HepG2 (cell line): Measurements from ENCODE around the gene METTL22. TPM values are rescaled to one million over a fixed set of nuclear protein-coding genes. Genes with fewer than 3 reads are reported as not detected.

ENCODE experiments used
- DNMT1 ChIP-seq: sonication (generic); formaldehyde crosslinking; IDR thresholded peaks from 2 replicates; pipeline ENCODE4 v1.5.1; 2020; ENCODE audit warnings: mild to moderate bottlenecking, missing genetic modification reagents
- ETV5 ChIP-seq: IDR thresholded peaks from 2 replicates; pipeline ENCODE4 v1.6.1; 2018; ENCODE audit warnings: missing biosample characterization, missing genetic modification reagents, inconsistent platforms, borderline replicate concordance
- GABPB1 ChIP-seq: IDR thresholded peaks from 2 replicates; pipeline ENCODE4 v1.6.1; 2016; ENCODE audit warnings: mild to moderate bottlenecking, missing genetic modification reagents, moderate library complexity, missing compliant biosample characterization
- GMEB1 ChIP-seq: sonication (generic); formaldehyde crosslinking; IDR thresholded peaks from 2 replicates; pipeline ENCODE4 v1.5.1; 2020; ENCODE audit warnings: missing genetic modification reagents, mild to moderate bottlenecking, borderline replicate concordance
- MAX ChIP-seq: IDR thresholded peaks from 2 replicates; pipeline ENCODE4 v1.6.1; 2012; ENCODE audit warnings: inconsistent platforms
- NR2F6 ChIP-seq, 2 experiments: IDR thresholded peaks; 2 replicates each; pipeline ENCODE4 v1.6.1; 2016; ENCODE audit warnings: antibody characterized with exemption in 1 of 2, mild to moderate bottlenecking in 1 of 2
- PRDM4 ChIP-seq: sonication (generic); formaldehyde crosslinking; IDR thresholded peaks from 2 replicates; pipeline ENCODE4 v1.9.0; 2021; ENCODE audit warnings: missing genetic modification reagents, borderline replicate concordance
- RAD51 ChIP-seq: fragments of 450-650 bp; IDR thresholded peaks from 2 replicates; pipeline ENCODE4 v1.6.1; 2016; ENCODE audit warnings: borderline replicate concordance
- TARDBP ChIP-seq: sonication (generic); formaldehyde crosslinking; IDR thresholded peaks from 2 replicates; pipeline ENCODE4 v1.8.0; 2022; ENCODE audit warnings: mild to moderate bottlenecking, missing genetic modification reagents
- TBL1XR1 ChIP-seq: fragments of 150-350 bp; IDR thresholded peaks from 2 replicates; pipeline ENCODE4 v1.6.1; 2014; ENCODE audit warnings: borderline replicate concordance, low read length; ENCODE audit not compliant: partially characterized antibody
- ZBTB43 ChIP-seq: sonication (generic); formaldehyde crosslinking; conservative IDR thresholded peaks from 2 replicates; pipeline ENCODE4 v1.4.0; 2020; ENCODE audit warnings: missing genetic modification reagents
- ZNF263 ChIP-seq: sonication (generic); formaldehyde crosslinking; IDR thresholded peaks from 2 replicates; pipeline ENCODE4 v1.4.0; 2020; ENCODE audit warnings: missing genetic modification reagents
- ZNF432 ChIP-seq: sonication (generic); formaldehyde crosslinking; IDR thresholded peaks from 2 replicates; pipeline ENCODE4 v1.5.0; 2020; ENCODE audit warnings: missing genetic modification reagents, mild to moderate bottlenecking, borderline replicate concordance
- ZNF775 ChIP-seq: sonication (generic); formaldehyde crosslinking; IDR thresholded peaks from 2 replicates; pipeline ENCODE4 v1.4.0; 2020; ENCODE audit warnings: missing genetic modification reagents, mild to moderate bottlenecking, moderate library complexity, borderline replicate concordance
- ZNF777 ChIP-seq: sonication (generic); formaldehyde crosslinking; IDR thresholded peaks from 2 replicates; pipeline ENCODE4 v1.4.0; 2020; ENCODE audit warnings: missing genetic modification reagents
- ZNF878 ChIP-seq: sonication (generic); formaldehyde crosslinking; IDR thresholded peaks from 2 replicates; pipeline ENCODE4 v1.8.1; 2023; ENCODE audit warnings: mild to moderate bottlenecking, missing genetic modification reagents, moderate library complexity
- polyA plus RNA-seq, 8 experiments: library from polyadenylated mRNA; depleted of rRNA in 3 of 8; stranded (reverse) in 7 of 8; unstranded in 1 of 8; fragments of >200 nt; fragmentation: Illumina TruSeq in 4 of 8; extraction: Trizol in 4 of 8; gene quantifications; 2 replicates each; pipeline versions ENCODE4 v1.2.1 to v1.2.3, GENCODE V29; 2011 to 2016; ENCODE audit warnings: low read depth in 4 of 8, missing spikeins in 1 of 8, mixed read lengths in 1 of 8; ENCODE audit not compliant: insufficient read depth in 1 of 8
- total RNA-seq, 5 experiments: library from RNA; depleted of rRNA; stranded (reverse); fragments of >200 nt; fragmentation: Illumina TruSeq; extraction: Trizol; gene quantifications; 2 replicates each; pipeline ENCODE4 v1.2.3, GENCODE V29; 2016; ENCODE audit warnings: low read depth in 1 of 5
- TF ChIP-seq, protein P1 (sequence below): sonication (generic); formaldehyde crosslinking; IDR thresholded peaks from 2 replicates; pipeline ENCODE4 v1.5.0; 2020; ENCODE audit warnings: missing genetic modification reagents
- TF ChIP-seq, protein P2 (sequence below): sonication (generic); formaldehyde crosslinking; IDR thresholded peaks from 2 replicates; pipeline ENCODE4 v1.5.0; 2020; ENCODE audit warnings: missing genetic modification reagents
- TF ChIP-seq, protein P3 (sequence below): sonication (generic); formaldehyde crosslinking; IDR thresholded peaks from 2 replicates; pipeline ENCODE4 v1.5.0; 2020; ENCODE audit warnings: mild to moderate bottlenecking, missing genetic modification reagents, moderate library complexity

METTL22 gene
- total and polyA plus RNA-seq, 2 of the 13 experiments (the other 11 are each of a cell fraction or from before 2014, with no cell fraction given) = 36.2 to 94.8 TPM

- TF ChIP-seq GABPB1 (CRISPR knock-in tag) (no peak), PRDM4 (CRISPR knock-in tag) (no peak), ZNF263 (CRISPR knock-in tag) (peak; percentile 22; the same call in 1 of the 2 replicates), MAX (peak; percentile 57; the same call in 1 of the 2 replicates), DNMT1 (CRISPR knock-in tag) (no peak), TBL1XR1 (no peak), NR2F6 (IDR thresholded peaks at IDR 0.05) (peak; percentile 42; the same call in 1 of the 2 replicates), NR2F6 (CRISPR knock-in tag; IDR thresholded peaks at IDR 0.05) (peak; percentile 69), ZBTB43 (CRISPR knock-in tag) (peak; percentile 48; the same call in 1 of the 2 replicates), ETV5 (peak; percentile 59), ZNF777 (CRISPR knock-in tag) (no peak), ZNF775 (CRISPR knock-in tag) (no peak), TARDBP (no peak), GMEB1 (CRISPR knock-in tag) (no peak), RAD51 (no peak), ZNF432 (CRISPR knock-in tag) (no peak), ZNF878 (no peak)
- TF ChIP-seq, protein P1, sequence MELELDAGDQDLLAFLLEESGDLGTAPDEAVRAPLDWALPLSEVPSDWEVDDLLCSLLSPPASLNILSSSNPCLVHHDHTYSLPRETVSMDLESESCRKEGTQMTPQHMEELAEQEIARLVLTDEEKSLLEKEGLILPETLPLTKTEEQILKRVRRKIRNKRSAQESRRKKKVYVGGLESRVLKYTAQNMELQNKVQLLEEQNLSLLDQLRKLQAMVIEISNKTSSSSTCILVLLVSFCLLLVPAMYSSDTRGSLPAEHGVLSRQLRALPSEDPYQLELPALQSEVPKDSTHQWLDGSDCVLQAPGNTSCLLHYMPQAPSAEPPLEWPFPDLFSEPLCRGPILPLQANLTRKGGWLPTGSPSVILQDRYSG (CRISPR knock-in tag) = no peak
- TF ChIP-seq, protein P2, sequence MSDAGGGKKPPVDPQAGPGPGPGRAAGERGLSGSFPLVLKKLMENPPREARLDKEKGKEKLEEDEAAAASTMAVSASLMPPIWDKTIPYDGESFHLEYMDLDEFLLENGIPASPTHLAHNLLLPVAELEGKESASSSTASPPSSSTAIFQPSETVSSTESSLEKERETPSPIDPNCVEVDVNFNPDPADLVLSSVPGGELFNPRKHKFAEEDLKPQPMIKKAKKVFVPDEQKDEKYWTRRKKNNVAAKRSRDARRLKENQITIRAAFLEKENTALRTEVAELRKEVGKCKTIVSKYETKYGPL (CRISPR knock-in tag) = no peak
- TF ChIP-seq, protein P3, sequence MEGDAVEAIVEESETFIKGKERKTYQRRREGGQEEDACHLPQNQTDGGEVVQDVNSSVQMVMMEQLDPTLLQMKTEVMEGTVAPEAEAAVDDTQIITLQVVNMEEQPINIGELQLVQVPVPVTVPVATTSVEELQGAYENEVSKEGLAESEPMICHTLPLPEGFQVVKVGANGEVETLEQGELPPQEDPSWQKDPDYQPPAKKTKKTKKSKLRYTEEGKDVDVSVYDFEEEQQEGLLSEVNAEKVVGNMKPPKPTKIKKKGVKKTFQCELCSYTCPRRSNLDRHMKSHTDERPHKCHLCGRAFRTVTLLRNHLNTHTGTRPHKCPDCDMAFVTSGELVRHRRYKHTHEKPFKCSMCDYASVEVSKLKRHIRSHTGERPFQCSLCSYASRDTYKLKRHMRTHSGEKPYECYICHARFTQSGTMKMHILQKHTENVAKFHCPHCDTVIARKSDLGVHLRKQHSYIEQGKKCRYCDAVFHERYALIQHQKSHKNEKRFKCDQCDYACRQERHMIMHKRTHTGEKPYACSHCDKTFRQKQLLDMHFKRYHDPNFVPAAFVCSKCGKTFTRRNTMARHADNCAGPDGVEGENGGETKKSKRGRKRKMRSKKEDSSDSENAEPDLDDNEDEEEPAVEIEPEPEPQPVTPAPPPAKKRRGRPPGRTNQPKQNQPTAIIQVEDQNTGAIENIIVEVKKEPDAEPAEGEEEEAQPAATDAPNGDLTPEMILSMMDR (CRISPR knock-in tag) = no peak
Measured at GRCh38 chr16:8675183-8676159, 54.0 kb downstream of the METTL22 start (continued).
